GM12892 (cell line): Measurements from ENCODE around the gene PDYN.

ENCODE experiments used
- POLR2A ChIP-seq: IDR thresholded peaks from 2 replicates; pipeline ENCODE4 v1.6.1; 2011; ENCODE audit warnings: low read depth, low read length, control low read depth
- POLR2AphosphoS5 ChIP-seq: IDR thresholded peaks from 2 replicates; pipeline ENCODE4 v1.6.1; 2011; ENCODE audit warnings: low read depth, low read length, control low read depth

- no peak for TF ChIP-seq POLR2A
- no peak for TF ChIP-seq POLR2AphosphoS5
Measured at GRCh38 chr20:1933465-1933870, 60.4 kb downstream of the PDYN start.
